MCF 10A (cell line): ENCODE results near the gene MYO5C. TPM values are rescaled to one million over a fixed set of nuclear protein-coding genes. Genes with fewer than 3 reads are reported as not detected.

Experiments used
- BruUV-seq: library from RNA; stranded (reverse); fragments of 400-500 nt; replicated peaks from 2 replicates; lab custom pipeline; 2021; lab: Mats Ljungman, UMichigan
- CTCF ChIA-PET: fragments of 300-600 bp; sonication (Branson Sonifier 250); formaldehyde crosslinking; extraction: SDS; loops from one replicate; lab custom pipeline; 2021; ENCODE audit warnings: antibody characterized with exemption, inconsistent platforms; lab: Yijun Ruan, JAX
- POLR2A ChIA-PET: fragments of 300-600, 350-650 bp; sonication (Branson Sonifier 250); formaldehyde crosslinking; extraction: SDS; loops from one replicate; lab custom pipeline; 2020; ENCODE audit warnings: antibody characterized with exemption, inconsistent platforms; lab: Yijun Ruan, JAX
- DNase-seq: peaks from one replicate; pipeline ENCODE4 v3.0.0-alpha.2; 2018; ENCODE audit not compliant: unreplicated experiment
- H3K27ac Mint-ChIP-seq: one replicate; pipeline ENCODE4 v1.8.0; 2022; ENCODE audit warnings: mild to moderate bottlenecking, low read depth, mixed read lengths; ENCODE audit not compliant: unreplicated experiment
- H3K27me3 Mint-ChIP-seq: one replicate; pipeline ENCODE4 v1.8.0; 2022; ENCODE audit warnings: mixed read lengths; ENCODE audit not compliant: insufficient read depth, unreplicated experiment
- H3K36me3 Mint-ChIP-seq: one replicate; pipeline ENCODE4 v1.8.0; 2022; ENCODE audit warnings: mild to moderate bottlenecking, moderate library complexity, mixed read lengths; ENCODE audit not compliant: insufficient read depth, unreplicated experiment
- H3K4me1 Mint-ChIP-seq: one replicate; pipeline ENCODE4 v1.8.0; 2022; ENCODE audit warnings: mixed read lengths; ENCODE audit not compliant: insufficient read depth, unreplicated experiment
- H3K4me3 Mint-ChIP-seq: one replicate; pipeline ENCODE4 v1.8.0; 2022; ENCODE audit warnings: mild to moderate bottlenecking, moderate library complexity, mixed read lengths; ENCODE audit not compliant: unreplicated experiment
- H3K9me3 Mint-ChIP-seq: one replicate; pipeline ENCODE4 v1.8.0; 2022; ENCODE audit warnings: mixed read lengths; ENCODE audit not compliant: unreplicated experiment
- intact Hi-C: fragments of 100-400 bp; cut with micrococcal nuclease; formaldehyde crosslinking; loops from 2 replicates; pipeline ENCODE4 v1.14.1; 2022
- total RNA-seq: library from RNA; stranded (reverse); gene quantifications from 2 replicates; pipeline ENCODE4 v1.2.3, GENCODE V29; 2022
- TF ChIP-seq, protein P1 (sequence below): fragments of 200-600 bp; IDR thresholded peaks from one replicate; pipeline ENCODE4 v1.8.0; 2022; ENCODE audit warnings: antibody characterized with exemption, mild to moderate bottlenecking; ENCODE audit not compliant: unreplicated experiment

The MYO5C gene
- total RNA-seq, 1 experiment from 2014 or later = 29.4 TPM

DNA sequence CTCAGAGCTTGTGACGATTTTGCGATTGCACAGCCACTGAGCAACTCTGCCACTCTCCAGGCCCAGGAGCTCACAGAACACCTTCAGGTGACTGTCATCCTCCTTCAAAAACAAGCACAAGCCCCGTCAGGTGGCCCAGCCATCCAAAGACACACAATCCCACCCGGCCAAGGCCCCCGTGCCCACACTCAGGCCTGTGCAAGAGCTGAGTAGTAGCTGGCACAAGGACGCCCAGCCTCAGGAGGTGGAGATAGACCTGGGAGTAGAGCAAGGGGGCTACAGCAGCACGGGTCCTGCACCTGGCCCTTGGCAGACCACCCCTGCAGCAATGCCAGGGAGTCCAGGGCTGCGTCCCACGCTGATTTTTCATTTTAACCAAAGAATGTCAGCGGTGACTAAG is 34.6 kb downstream of the MYO5C start:
- intact Hi-C loops = no loop called here
- no peak overlapping the region for H3K4me3 Mint-ChIP-seq
- ChIA-PET POLR2A (interaction anchor here (0.8 to 2.0 kb wide), 7 partner anchors 8 to 450 kb away, joined by 3 to 12 read pairs (median 5); partner anchors contain the start of gene MYO5C), CTCF (interaction anchor here (1.1 to 7.6 kb wide), 5 partner anchors 9 to 475 kb away, joined by 3 to 62 read pairs (median 5); no protein-coding TSS in a partner anchor)
- peaks cover 18% of the 10 kb centered on the region for H3K36me3 Mint-ChIP-seq
- DNase-seq = no peak
- H3K27ac Mint-ChIP-seq = peak overlapping the region; percentile 90
- TF ChIP-seq, protein P1, sequence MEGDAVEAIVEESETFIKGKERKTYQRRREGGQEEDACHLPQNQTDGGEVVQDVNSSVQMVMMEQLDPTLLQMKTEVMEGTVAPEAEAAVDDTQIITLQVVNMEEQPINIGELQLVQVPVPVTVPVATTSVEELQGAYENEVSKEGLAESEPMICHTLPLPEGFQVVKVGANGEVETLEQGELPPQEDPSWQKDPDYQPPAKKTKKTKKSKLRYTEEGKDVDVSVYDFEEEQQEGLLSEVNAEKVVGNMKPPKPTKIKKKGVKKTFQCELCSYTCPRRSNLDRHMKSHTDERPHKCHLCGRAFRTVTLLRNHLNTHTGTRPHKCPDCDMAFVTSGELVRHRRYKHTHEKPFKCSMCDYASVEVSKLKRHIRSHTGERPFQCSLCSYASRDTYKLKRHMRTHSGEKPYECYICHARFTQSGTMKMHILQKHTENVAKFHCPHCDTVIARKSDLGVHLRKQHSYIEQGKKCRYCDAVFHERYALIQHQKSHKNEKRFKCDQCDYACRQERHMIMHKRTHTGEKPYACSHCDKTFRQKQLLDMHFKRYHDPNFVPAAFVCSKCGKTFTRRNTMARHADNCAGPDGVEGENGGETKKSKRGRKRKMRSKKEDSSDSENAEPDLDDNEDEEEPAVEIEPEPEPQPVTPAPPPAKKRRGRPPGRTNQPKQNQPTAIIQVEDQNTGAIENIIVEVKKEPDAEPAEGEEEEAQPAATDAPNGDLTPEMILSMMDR = no peak
- H3K27me3 Mint-ChIP-seq = no peaks in the 10 kb centered on the region
- no peaks in the 10 kb centered on the region for H3K9me3 Mint-ChIP-seq
- no TSS peak for BruUV-seq
- H3K4me1 Mint-ChIP-seq = peaks cover 29% of the 10 kb centered on the region

DNA sequence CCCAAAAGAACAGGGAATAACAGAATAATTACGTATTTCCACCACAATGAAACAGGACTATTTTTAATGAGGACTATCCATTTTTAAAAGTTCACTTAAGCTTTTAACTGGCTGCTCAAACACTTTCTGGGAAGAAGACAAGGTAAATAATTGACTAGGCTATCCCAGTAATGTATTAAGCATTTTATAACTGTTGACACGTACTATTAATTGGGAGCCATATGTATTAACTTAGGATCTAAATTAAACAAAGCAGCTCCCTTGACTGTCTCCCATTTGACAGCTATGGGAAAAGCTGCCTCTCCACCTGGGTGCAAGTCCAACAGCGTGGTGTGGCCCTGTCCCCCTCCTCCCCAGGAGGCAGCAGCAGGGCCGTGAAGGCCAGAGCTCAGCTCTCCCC is 36.1 kb downstream of the MYO5C start:
- ChIA-PET POLR2A (interaction anchor here (0.6 to 0.9 kb wide), 2 partner anchors 18 to 31 kb away, joined by 3 to 4 read pairs; no protein-coding TSS in a partner anchor), CTCF (interaction anchor here (0.7 to 7.6 kb wide), 2 partner anchors 127 to 475 kb away, joined by 3 to 62 read pairs; no protein-coding TSS in a partner anchor)
- BruUV-seq = no TSS peak
- no peaks in the 10 kb centered on the region for H3K9me3 Mint-ChIP-seq
- no peak overlapping the region for H3K27ac Mint-ChIP-seq
- intact Hi-C loops = loop anchor here (5.0 kb wide), 2 partner anchors 38 to 203 kb away; partner anchors contain the start of gene MYO5C
- H3K4me3 Mint-ChIP-seq = no peak overlapping the region
- no peaks in the 10 kb centered on the region for H3K27me3 Mint-ChIP-seq
- H3K4me1 Mint-ChIP-seq = peaks cover 42% of the 10 kb centered on the region
- DNase-seq = no peak
- peaks cover 21% of the 10 kb centered on the region for H3K36me3 Mint-ChIP-seq
- TF ChIP-seq, protein P1 = no peak

DNA sequence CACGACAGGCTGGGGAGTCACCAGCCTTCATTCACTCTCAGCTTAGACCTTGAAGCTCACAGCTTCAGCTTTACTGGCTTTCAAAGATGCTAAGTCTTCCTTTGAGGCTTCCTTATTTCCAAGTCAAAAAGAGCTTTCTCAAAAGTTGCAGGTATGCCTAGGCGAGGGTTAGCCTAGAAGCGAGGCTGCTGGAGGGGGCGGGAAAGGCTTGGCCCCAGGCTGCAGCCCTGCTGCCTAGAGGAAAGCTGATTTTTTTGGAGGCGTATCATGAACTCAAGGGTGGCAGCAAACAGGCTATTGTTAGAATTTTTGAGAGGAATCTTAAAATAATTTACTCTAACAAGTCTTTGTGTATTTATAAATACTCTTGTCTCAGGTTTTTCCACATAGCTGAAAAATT is 37.1 kb downstream of the MYO5C start:
- intact Hi-C loops = loop anchor here (5.0 kb wide), 2 partner anchors 39 to 204 kb away; partner anchors contain the start of gene MYO5C
- Mint-ChIP-seq H3K27ac (no peak overlapping the region), H3K9me3 (no peaks in the 10 kb centered on the region), H3K4me3 (no peak overlapping the region), H3K27me3 (no peaks in the 10 kb centered on the region), H3K36me3 (peaks cover 21% of the 10 kb centered on the region), H3K4me1 (peaks cover 48% of the 10 kb centered on the region)
- ChIA-PET POLR2A (interaction anchor here (0.8 kb wide), 1 partner anchor 311 kb away, joined by 4 read pairs; the partner anchor contains the start of gene ARPP19), CTCF (interaction anchor here (0.6 to 7.6 kb wide), 8 partner anchors 24 to 1549 kb away, joined by 3 to 62 read pairs (median 4); no protein-coding TSS in a partner anchor)
- TF ChIP-seq, protein P1 = no peak
- BruUV-seq = no TSS peak
- no peak for DNase-seq

DNA sequence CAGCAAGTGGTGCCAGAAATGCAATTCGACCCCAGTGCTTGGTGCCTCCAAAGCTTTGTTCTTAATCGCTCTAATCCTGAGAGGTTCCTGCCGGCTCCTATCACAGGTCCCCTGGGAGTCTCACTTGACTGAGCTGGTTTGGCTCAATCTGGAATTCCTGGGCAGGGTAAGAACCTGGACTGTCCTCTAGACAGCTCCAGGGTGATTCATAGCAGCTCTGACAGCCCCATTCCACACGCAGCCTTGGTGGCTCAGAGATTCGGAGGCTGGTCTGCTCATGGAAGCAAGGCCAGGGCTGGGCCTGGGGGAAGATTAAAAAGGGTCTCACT is 37.9 kb downstream of the MYO5C start:
- TF ChIP-seq, protein P1 = no peak
- H3K27ac Mint-ChIP-seq = peak overlapping the region; percentile 19
- CTCF ChIA-PET = interaction anchor here (0.6 to 7.6 kb wide), 16 partner anchors 8 to 1550 kb away, joined by 3 to 62 read pairs (median 7); no protein-coding TSS in a partner anchor

More for the DNA sequence above, 37.9 kb downstream of the MYO5C start:
- peaks cover 24% of the 10 kb centered on the region for H3K36me3 Mint-ChIP-seq
- intact Hi-C loops = loop anchor here (2.0 to 5.0 kb wide), 3 partner anchors 40 to 421 kb away; partner anchors contain the start of genes ATOSA and MYO5C
- POLR2A ChIA-PET = interaction anchor here (0.8 to 1.9 kb wide), 4 partner anchors 31 to 311 kb away, joined by 4 to 12 read pairs (median 6); partner anchors contain the start of genes ARPP19 and MYO5C
- H3K27me3 Mint-ChIP-seq = no peaks in the 10 kb centered on the region
- no TSS peak for BruUV-seq
- H3K4me1 Mint-ChIP-seq = peaks cover 48% of the 10 kb centered on the region
- DNase-seq = peak; percentile 42
- no peaks in the 10 kb centered on the region for H3K9me3 Mint-ChIP-seq
- no peak overlapping the region for H3K4me3 Mint-ChIP-seq
